Small intestine (tissue), 7 donors: ENCODE measurements around the gene PDHB. TPM values are rescaled to one million over a fixed set of nuclear protein-coding genes. Genes with fewer than 3 reads are reported as not detected.

ENCODE experiments used
- DNase-seq, 2 donors: peaks; one replicate each; pipeline versions ENCODE4 v3.0.0 to v3.0.0-alpha.2; 2013
- FAIRE-seq: peaks from 2 replicates; lab custom pipeline; 2012; peaks lifted over from hg19 to GRCh38; lab: Jason Lieb, UNC
- H3K27ac ChIP-seq, 3 donors: one replicate each; pipeline ENCODE4 v1.5.1; 2013; ENCODE audit warnings: low read length in 2 of 3, mild to moderate bottlenecking in 2 of 3, control low read depth in 1 of 3, inconsistent platforms in 1 of 3, low read depth in 1 of 3, moderate library complexity in 1 of 3
- H3K27me3 ChIP-seq, 3 donors: one replicate each; pipeline ENCODE4 v1.6.1; 2013; ENCODE audit warnings: low read length in 3 of 3, inconsistent platforms in 1 of 3; ENCODE audit not compliant: control insufficient read depth in 3 of 3, insufficient read depth in 3 of 3
- H3K36me3 ChIP-seq, 3 donors: one replicate each; pipeline ENCODE4 v1.6.1; 2013; ENCODE audit warnings: low read length in 3 of 3, inconsistent platforms in 1 of 3, low read depth in 1 of 3, mild to moderate bottlenecking in 1 of 3, moderate library complexity in 1 of 3; ENCODE audit not compliant: control insufficient read depth in 3 of 3, insufficient read depth in 2 of 3
- H3K4me1 ChIP-seq, 3 donors: one replicate each; pipeline ENCODE4 v1.6.1; 2013; ENCODE audit warnings: low read length in 2 of 3, inconsistent platforms in 1 of 3, low read depth in 1 of 3, mild to moderate bottlenecking in 1 of 3, moderate library complexity in 1 of 3; ENCODE audit not compliant: control insufficient read depth in 3 of 3, insufficient read depth in 2 of 3
- H3K4me3 ChIP-seq, 3 donors: one replicate each; pipeline ENCODE4 v1.5.1; 2013; ENCODE audit warnings: low read length in 3 of 3, control low read depth in 1 of 3, inconsistent platforms in 1 of 3, low read depth in 1 of 3, mild to moderate bottlenecking in 1 of 3, moderate library complexity in 1 of 3
- H3K9me3 ChIP-seq, 2 donors: one replicate each; pipeline ENCODE4 v1.6.1; 2013; ENCODE audit warnings: low read depth in 1 of 2, low read length in 1 of 2; ENCODE audit not compliant: control insufficient read depth in 2 of 2, insufficient read depth in 1 of 2
- whole genome bisulfite sequencing, 3 donors: extraction: QIAGEN DNeasy Blood & Tissue Kit; methylation state at CpG; one replicate each; pipeline ENCODE4 v1.1.7; 2013; 5-methylcytosine and 5-hydroxymethylcytosine counted together
- polyA plus RNA-seq, 4 donors: library from polyadenylated mRNA; stranded (reverse) in 3 of 4; unstranded in 1 of 4; fragments of 200-250 nt in 3 of 4; fragments of 120-200 nt in 1 of 4; gene quantifications; one replicate each; pipeline versions ENCODE4 v1.2.1 to v1.2.3, GENCODE V29; 2013
- donor health status: healthy with polysubstance abuse.
- donor health status: control.
- donor health status: control.
- donor health status: Bipolar disorder and iron deficiency.
- donor health status: healthy.

Gene PDHB
- polyA plus RNA-seq, 4 donors, result 60.5 to 68.4 (median 64.9) TPM

DNA sequence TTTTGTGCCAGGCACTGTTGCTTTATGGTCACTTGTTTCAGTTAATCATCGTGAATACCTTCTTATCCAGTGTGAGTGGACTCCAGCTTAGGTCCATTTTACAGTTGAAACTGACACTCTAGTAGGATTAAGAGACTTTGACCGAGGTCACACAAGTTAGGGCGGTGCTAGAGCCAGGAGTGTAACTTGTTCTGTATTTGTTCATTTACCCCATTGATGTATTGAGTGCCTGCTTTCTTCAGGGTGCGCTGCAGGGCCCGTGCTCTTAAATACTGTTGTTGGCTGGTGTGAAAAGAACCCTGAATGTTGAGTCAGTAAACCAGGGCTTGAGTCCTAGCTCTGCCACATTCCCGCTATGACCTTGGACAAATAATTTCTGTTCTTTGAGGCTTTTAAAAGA is 15.4 kb downstream of the PDHB start:
- Histone ChIP-seq H3K27me3 (no peaks in the 10 kb centered on the region), H3K4me1 (peaks cover 0 to 24% (median 0%) of the 10 kb centered on the region in 3 donors), H3K4me3 (no peak overlapping the region), H3K36me3 (peaks cover 0 to 19% (median 3%) of the 10 kb centered on the region in 3 donors), H3K27ac (no peak overlapping the region), H3K9me3 (no peaks in the 10 kb centered on the region)
- DNase-seq, result no peak
- WGBS, 3 donors, result 74 to 82% (median 74%) methylated on average over 6 of the region's 6 CpGs
- no peak for FAIRE-seq

GRCh38 chr3:58417075-58417474 is 16.6 kb downstream of the PDHB start:
- FAIRE-seq, result no peak
- Histone ChIP-seq H3K4me1 (peaks cover 0 to 15% (median 0%) of the 10 kb centered on the region in 3 donors), H3K27ac (no peak overlapping the region), H3K36me3 (peaks cover 0 to 16% (median 0%) of the 10 kb centered on the region in 3 donors), H3K4me3 (no peak overlapping the region), H3K9me3 (no peaks in the 10 kb centered on the region), H3K27me3 (no peaks in the 10 kb centered on the region)
- 28 to 70% (median 64%) methylated on average over 2 of the region's 2 CpGs for WGBS, 3 donors
- DNase-seq, result peak in 1 of 2 donors; percentile 52

DNA sequence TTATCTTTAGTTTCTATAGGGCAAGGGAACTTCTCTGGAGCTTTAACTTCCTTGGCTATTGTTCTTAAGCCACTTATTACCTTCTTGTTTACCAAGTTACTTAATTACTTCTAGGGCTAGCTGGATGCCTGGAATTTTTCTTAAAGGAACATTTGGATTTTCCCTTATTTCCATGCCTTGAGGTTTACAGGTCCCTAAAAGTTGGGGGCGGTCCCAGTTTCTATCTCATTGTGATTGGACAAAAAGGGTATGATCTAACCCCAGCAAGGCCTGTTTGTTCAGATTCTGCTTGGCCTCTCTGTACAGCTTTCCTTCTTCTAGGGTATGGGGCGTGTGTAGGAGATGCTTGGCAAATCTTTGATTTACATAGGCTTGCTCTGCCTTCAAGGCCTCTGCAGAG is 17.4 kb downstream of the PDHB start:
- FAIRE-seq, result no peak
- H3K27me3 ChIP-seq, result no peaks in the 10 kb centered on the region
- H3K4me1 ChIP-seq, result peaks cover 0 to 8% (median 0%) of the 10 kb centered on the region in 3 donors
- WGBS, 3 donors, result 86 to 96% (median 92%) methylated on average over 2 of the region's 2 CpGs
- DNase-seq, result no peak
- no peak overlapping the region for H3K27ac ChIP-seq
- no peaks in the 10 kb centered on the region for H3K9me3 ChIP-seq
- H3K4me3 ChIP-seq, result no peak overlapping the region
- H3K36me3 ChIP-seq, result peaks cover 0 to 11% (median 0%) of the 10 kb centered on the region in 3 donors

DNA sequence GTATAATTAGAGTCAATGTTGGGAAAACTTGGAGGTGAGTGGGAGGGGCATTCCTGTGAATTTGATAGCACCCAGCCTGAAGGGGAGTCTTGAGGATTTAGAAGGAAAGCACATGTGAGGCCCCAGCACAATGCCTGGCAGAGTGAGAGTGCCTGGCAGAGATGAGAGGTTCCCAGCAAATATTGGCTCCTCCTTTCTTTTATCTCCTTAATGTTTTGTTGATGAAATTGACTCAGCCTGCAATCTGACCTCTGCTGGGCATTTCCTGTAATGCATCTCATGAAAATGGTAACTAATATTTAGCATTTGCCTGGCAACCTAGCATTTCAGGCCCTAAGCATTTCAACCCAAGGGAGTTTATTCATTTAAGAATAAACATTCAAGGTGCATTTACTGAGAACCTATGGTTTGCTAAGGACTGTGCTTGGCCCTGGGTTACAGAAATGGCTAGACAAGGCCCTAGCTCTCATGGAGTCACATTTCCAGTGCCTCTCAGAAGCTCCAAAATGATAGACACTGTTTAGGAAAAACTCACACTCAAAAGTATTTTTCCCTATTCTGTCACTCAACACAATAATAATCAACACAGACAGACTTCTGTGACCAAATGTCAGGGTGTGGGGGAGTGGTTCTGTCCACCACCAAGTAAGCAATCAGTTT is 19.0 kb downstream of the PDHB start:
- no peak overlapping the region for H3K4me3 ChIP-seq
- H3K9me3 ChIP-seq, result no peaks in the 10 kb centered on the region
- H3K27me3 ChIP-seq, result no peaks in the 10 kb centered on the region
- FAIRE-seq, result no peak
- peaks cover 0 to 5% (median 0%) of the 10 kb centered on the region in 3 donors for H3K4me1 ChIP-seq
- peaks cover 0 to 10% (median 0%) of the 10 kb centered on the region in 3 donors for H3K36me3 ChIP-seq
- no peak overlapping the region for H3K27ac ChIP-seq
- peak; percentile 62 to 71 for DNase-seq

DNA sequence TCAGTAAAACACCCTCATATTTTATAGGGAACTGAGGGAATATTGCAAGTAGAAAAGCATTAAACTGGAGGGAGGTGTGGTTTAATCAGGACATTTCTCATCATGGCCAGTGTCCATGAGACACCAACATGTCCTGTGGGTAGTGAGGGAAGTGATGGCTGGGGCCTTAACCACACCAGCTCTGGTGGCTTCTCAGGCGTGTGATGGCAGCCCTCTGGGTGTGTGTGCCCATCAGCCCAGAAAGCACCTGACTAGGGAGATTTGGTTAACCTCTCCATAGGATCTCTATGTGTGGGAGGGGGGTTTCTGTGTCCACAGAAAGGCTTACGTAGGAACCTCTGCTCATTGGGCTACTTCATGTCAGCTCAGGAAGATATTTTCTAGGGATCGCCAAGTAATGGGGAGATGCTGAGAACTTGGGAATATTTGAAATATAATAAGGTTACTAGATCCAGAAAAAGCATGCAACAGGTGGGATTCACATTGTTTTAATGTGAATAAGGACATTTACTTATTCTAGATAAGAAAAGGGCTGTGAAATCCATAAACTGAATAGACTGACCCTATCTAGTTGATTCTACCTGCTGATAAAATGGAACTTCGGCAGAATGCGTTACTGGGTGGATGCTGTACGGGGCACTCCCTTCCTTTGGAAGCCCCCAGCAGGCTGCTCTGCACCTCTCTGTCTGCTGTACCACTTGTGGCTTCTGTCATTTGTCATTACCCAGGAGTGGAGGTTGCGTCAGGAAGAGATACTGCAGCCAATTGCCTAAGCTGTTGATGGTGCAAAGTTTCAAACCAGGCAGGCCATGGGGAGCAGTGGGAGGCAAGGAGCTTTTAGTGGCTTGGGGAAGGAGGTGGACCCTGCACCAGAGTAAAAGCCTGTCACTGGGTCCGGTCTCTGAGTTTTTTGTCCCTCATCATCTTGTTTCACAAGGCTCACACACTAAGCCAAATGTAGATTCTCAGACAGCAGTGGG is 21.5 kb downstream of the PDHB start:
- DNase-seq, result no peak
- Histone ChIP-seq H3K27ac (no peak overlapping the region), H3K9me3 (no peaks in the 10 kb centered on the region), H3K36me3 (peaks cover 0 to 16% (median 2%) of the 10 kb centered on the region in 3 donors), H3K4me1 (no peaks in the 10 kb centered on the region), H3K4me3 (no peak overlapping the region), H3K27me3 (no peaks in the 10 kb centered on the region)
- no peak for FAIRE-seq
- 70 to 88% (median 85%) methylated on average over 8 of the region's 8 CpGs for WGBS, 3 donors

GRCh38 chr3:58411036-58411435 is 22.6 kb downstream of the PDHB start:
- Histone ChIP-seq H3K27me3 (no peaks in the 10 kb centered on the region), H3K27ac (no peak overlapping the region), H3K9me3 (no peaks in the 10 kb centered on the region), H3K36me3 (peaks cover 0 to 16% (median 2%) of the 10 kb centered on the region in 3 donors), H3K4me3 (no peak overlapping the region), H3K4me1 (no peaks in the 10 kb centered on the region)
- no peak for DNase-seq
- no peak for FAIRE-seq
- WGBS, 3 donors, result 98 to 99% (median 98%) methylated on average over 3 of the region's 3 CpGs

GRCh38 chr3:58409663-58410062 is 24.0 kb downstream of the PDHB start:
- Histone ChIP-seq H3K36me3 (peaks cover 0 to 16% (median 2%) of the 10 kb centered on the region in 3 donors), H3K9me3 (no peaks in the 10 kb centered on the region), H3K27ac (no peak overlapping the region), H3K4me3 (no peak overlapping the region), H3K4me1 (no peaks in the 10 kb centered on the region), H3K27me3 (no peaks in the 10 kb centered on the region)
- DNase-seq, result no peak
- WGBS, 3 donors, result 83 to 91% (median 89%) methylated on average over 3 of the region's 3 CpGs
- no peak for FAIRE-seq

DNA sequence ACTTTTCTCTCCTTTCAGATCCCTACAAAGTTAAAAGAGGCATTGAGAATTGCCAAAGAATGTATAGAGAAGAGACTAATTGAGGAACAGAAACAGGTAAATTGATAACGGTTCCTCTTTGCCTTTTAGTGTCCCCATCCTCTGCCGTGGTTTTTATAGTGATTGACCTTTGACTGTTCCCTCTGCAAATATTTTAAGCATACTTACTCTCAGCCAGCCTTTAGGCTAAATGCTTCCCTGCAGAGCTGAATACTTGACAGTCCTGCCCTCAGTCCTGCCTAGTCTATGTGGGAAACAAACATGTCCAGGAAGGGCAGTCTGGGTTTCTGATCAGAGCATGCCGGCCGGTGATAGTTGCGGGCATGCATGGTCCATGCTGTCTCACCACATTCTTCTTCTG is 24.7 kb downstream of the PDHB start:
- no peaks in the 10 kb centered on the region for H3K4me1 ChIP-seq
- H3K27me3 ChIP-seq, result no peaks in the 10 kb centered on the region
- H3K27ac ChIP-seq, result no peak overlapping the region
- 70 to 80% (median 78%) methylated on average over 5 of the region's 5 CpGs for WGBS, 3 donors
- FAIRE-seq (no peak), DNase-seq (no peak)
- peaks cover 2 to 16% (median 2%) of the 10 kb centered on the region in 3 donors for H3K36me3 ChIP-seq
- H3K4me3 ChIP-seq, result no peak overlapping the region
- no peaks in the 10 kb centered on the region for H3K9me3 ChIP-seq
